ENCODE data around the gene SPIRE2.
A peak's percentile ranks its signal among the peaks of the same experiment; 100 is the strongest.
"Not testable (repeated sequence)": the region's sequence is repeated elsewhere in the genome, so short reads cannot be mapped to it uniquely, and the experiment has no call there.

Gene SPIRE2, protein sequence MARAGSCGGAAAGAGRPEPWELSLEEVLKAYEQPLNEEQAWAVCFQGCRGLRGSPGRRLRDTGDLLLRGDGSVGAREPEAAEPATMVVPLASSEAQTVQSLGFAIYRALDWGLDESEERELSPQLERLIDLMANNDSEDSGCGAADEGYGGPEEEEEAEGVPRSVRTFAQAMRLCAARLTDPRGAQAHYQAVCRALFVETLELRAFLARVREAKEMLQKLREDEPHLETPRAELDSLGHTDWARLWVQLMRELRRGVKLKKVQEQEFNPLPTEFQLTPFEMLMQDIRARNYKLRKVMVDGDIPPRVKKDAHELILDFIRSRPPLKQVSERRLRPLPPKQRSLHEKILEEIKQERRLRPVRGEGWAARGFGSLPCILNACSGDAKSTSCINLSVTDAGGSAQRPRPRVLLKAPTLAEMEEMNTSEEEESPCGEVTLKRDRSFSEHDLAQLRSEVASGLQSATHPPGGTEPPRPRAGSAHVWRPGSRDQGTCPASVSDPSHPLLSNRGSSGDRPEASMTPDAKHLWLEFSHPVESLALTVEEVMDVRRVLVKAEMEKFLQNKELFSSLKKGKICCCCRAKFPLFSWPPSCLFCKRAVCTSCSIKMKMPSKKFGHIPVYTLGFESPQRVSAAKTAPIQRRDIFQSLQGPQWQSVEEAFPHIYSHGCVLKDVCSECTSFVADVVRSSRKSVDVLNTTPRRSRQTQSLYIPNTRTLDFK

DNA sequence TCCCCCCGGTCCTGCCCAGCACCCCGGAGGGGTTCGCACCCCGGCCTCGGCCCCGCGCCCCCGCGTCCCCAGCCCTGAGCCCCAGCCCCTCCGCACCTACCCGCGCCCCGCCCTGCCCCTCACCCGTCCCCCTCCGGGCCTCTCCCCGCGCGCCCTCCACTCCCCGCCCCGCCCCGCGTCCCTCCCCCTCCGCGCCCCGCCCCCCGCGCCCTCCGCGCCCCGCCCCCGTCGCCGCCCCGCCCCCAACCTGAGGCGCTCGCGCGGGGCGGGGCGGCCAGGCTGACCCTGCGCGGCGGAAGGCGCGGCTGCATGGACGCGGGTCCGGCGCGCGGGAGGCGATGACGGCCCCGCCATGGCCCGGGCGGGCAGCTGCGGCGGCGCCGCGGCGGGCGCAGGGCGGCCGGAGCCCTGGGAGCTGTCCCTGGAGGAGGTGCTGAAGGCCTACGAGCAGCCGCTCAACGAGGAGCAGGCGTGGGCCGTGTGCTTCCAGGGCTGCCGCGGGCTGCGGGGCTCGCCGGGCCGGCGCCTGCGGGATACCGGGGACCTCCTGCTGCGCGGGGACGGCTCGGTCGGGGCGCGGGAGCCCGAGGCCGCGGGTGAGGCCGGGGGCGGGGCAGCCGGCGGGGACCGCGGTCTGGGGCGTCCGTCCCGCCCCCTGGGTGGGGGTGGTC is at the start of gene SPIRE2:
Gene SPIRE2 (plus strand): TSS at position 277 of the 671 bp plus-strand sequence. CDS start 76 bp downstream, at position 353.
- DNase-seq (ENCODE audit: low read depth): peak; percentile 64
- peak within 1 kb of the TSS; percentile 15; the same call in 1 of the 2 replicates for H3K4me3 ChIP-seq (ENCODE audit: low read depth, low read length)
- TF ChIP-seq, protein P1, sequence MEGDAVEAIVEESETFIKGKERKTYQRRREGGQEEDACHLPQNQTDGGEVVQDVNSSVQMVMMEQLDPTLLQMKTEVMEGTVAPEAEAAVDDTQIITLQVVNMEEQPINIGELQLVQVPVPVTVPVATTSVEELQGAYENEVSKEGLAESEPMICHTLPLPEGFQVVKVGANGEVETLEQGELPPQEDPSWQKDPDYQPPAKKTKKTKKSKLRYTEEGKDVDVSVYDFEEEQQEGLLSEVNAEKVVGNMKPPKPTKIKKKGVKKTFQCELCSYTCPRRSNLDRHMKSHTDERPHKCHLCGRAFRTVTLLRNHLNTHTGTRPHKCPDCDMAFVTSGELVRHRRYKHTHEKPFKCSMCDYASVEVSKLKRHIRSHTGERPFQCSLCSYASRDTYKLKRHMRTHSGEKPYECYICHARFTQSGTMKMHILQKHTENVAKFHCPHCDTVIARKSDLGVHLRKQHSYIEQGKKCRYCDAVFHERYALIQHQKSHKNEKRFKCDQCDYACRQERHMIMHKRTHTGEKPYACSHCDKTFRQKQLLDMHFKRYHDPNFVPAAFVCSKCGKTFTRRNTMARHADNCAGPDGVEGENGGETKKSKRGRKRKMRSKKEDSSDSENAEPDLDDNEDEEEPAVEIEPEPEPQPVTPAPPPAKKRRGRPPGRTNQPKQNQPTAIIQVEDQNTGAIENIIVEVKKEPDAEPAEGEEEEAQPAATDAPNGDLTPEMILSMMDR (IDR thresholded peaks at IDR 0.05; ENCODE audit: insufficient read depth, low read depth, low read length, missing control alignments): no peak

DNA sequence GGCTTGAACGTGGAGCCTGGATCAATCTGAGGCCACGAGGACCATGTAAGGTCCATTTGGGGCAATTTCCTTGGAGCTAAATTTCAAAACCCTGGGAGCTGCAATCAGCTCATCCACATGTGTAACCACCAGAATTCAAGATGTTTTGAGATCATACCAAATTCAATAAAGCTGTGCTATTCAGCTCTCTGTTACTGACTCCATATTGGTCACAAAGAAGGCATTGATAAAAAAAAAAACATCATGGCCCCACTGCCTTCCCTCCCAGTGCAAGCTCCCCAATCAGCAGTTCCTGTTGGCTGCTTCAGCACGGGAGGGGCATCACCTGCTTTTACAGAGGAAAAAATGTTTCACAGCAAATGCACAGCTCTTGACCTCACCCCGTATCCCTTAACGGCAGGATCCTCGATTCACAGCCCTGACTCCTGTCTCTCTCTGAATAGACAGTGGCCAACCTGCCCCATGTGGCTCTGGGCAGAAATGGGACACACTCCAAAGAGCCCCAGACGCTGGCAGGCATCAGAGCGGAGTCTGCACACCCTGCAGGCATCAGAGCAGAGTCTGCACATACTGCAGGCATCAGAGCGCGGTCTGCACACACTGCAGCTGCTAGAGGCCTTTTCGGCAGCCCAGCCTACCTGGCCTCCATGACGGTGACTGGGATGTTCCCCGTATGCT is 48.9 kb upstream of the SPIRE2 start:
- H3K4me3 ChIP-seq (ENCODE audit: low read depth, low read length): no peak overlapping the region
- TF ChIP-seq, protein P1 (IDR thresholded peaks at IDR 0.05; ENCODE audit: insufficient read depth, low read depth, low read length, missing control alignments): no peak
- no peak for DNase-seq (ENCODE audit: low read depth)

DNA sequence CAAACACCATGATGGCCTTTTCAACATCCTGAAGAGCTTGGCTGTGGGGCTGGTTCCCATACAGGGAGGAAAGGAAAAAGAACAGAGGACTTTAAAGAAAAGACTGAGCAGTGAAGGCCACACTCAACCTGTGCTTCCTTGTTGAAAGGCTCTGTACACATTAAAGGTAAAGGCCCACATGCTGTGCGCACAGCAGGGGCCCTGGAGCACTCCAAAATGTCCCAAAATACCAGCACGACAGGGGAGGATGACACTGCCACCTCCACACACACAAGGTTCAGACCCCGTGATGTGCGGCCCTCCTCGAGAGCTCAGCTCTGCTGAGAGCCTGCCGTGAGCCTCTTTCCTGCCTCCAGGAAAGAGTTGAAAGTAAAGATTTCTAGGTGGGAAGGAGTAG is 48.4 kb upstream of the SPIRE2 start:
- TF ChIP-seq, protein P1 (IDR thresholded peaks at IDR 0.05; ENCODE audit: insufficient read depth, low read depth, low read length, missing control alignments): no peak
- no peak for DNase-seq (ENCODE audit: low read depth)
- no peak overlapping the region for H3K4me3 ChIP-seq (ENCODE audit: low read depth, low read length)

DNA sequence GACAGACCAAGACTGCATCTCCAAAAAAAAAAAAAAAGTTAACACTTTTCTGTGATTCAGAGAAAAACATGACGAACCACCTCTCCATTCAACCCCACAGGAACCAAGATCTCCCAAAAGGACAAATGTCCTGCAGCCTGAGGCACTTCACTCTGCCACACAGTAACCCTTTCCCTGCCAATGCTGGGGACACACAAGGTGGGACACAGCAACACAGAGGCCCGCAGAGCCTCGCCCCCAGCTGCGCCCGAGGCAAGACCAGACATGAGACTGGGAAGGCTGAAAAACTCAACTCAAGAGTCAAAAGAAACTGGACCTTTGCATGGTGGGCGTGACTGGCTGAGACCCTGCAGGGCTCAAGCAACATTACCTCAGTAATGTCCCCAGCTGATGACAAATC is 45.8 kb upstream of the SPIRE2 start:
- no peak for DNase-seq (ENCODE audit: low read depth)
- no peak overlapping the region for H3K4me3 ChIP-seq (ENCODE audit: low read depth, low read length)
- TF ChIP-seq, protein P1 (IDR thresholded peaks at IDR 0.05; ENCODE audit: insufficient read depth, low read depth, low read length, missing control alignments): no peak

DNA sequence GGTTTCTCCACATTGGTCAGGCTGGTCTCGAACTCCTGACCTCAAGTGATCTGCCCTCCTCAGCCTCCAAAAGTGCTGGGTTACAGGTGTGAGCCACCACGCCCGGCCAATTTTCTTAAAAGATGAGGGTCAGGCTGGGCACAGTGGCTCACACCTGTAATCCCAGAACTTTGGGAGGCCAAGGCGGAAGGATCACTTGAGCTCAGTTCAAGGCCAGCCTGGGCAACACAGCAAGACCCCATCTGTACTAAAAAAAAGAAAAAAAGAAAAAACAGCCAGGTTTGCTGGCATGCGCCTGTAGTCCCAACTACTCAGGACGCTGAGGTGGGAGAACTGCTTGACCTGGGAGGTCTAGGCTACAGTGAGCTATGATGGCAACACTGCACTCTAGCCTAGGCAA is 44.3 kb upstream of the SPIRE2 start:
- H3K4me3 ChIP-seq (ENCODE audit: low read depth, low read length); DNase-seq (ENCODE audit: low read depth): not testable (repeated sequence)

DNA sequence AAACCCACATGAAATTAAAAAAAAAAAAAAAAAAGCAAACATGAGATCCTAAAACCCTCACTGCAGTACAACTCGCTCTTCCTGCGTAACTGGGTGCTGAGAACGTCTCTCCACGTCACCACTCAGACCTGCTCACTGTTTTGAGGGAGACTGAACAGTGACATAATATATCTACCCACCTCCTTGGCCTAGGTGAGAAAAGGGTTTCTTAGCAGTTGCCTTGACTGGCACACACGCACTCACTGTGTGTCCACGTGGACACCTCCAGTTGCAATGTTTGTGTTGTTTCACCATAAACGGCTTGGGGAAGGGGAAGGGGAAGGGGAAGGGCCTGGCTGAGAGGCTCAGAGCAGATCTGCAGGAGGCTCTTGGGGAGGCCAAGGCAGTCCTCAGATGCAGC is 43.9 kb upstream of the SPIRE2 start:
- TF ChIP-seq, protein P1 (IDR thresholded peaks at IDR 0.05; ENCODE audit: insufficient read depth, low read depth, low read length, missing control alignments): no peak
- H3K4me3 ChIP-seq (ENCODE audit: low read depth, low read length): no peak overlapping the region
- DNase-seq (ENCODE audit: low read depth): no peak
